UCSD-AML1 (cell line): Measurements from ENCODE around the gene HCK.
"Not testable (repeated sequence)": the region's sequence is repeated elsewhere in the genome, so short reads cannot be mapped to it uniquely, and the experiment has no call there.

ENCODE experiments used
- DNase-seq: peaks from one replicate; lab custom pipeline; 2025; ENCODE audit not compliant: unreplicated experiment; lab: John Stamatoyannopoulos, UW

The HCK gene

GRCh38 chr20:32028647-32029372, 23.2 kb upstream of the HCK start:
- DNase-seq: no peak

- DNase-seq: no peak
These were observed 22.5 kb upstream of the HCK start for GRCh38 chr20:32029561-32029960.

GRCh38 chr20:32031007-32031958, 20.8 kb upstream of the HCK start:
- DNase-seq: peak; percentile 57

GRCh38 chr20:32033316-32033715, 18.7 kb upstream of the HCK start:
- no peak for DNase-seq

GRCh38 chr20:32033721-32034120, 18.3 kb upstream of the HCK start:
- DNase-seq: not testable (repeated sequence)

- peak; percentile 62 for DNase-seq
These were observed 17.2 kb upstream of the HCK start for GRCh38 chr20:32034581-32035425.

- no peak for DNase-seq
These were observed 16.6 kb upstream of the HCK start for GRCh38 chr20:32035426-32035779.

- no peak for DNase-seq
These were observed 15.8 kb upstream of the HCK start for GRCh38 chr20:32036252-32036651.

- peak; percentile 52 for DNase-seq
These were observed 15.1 kb upstream of the HCK start for GRCh38 chr20:32036716-32037485.

- no peak for DNase-seq
These were observed 14.1 kb upstream of the HCK start for GRCh38 chr20:32037929-32038328.

- peak; percentile 84 for DNase-seq
These were observed 11.7 kb upstream of the HCK start for GRCh38 chr20:32040142-32040953.

GRCh38 chr20:32045999-32046398, 6.0 kb upstream of the HCK start:
- no peak for DNase-seq

GRCh38 chr20:32050324-32050841, 1.7 kb upstream of the HCK start:
- DNase-seq: no peak

- peak; percentile 91 for DNase-seq
These were observed 1.0 kb upstream of the HCK start for GRCh38 chr20:32050851-32051556.

GRCh38 chr20:32051720-32052089, 337 bp upstream of the HCK start:
- DNase-seq: no peak

GRCh38 chr20:32052778-32053362, 828 bp downstream of the HCK start:
- peak; percentile 80 for DNase-seq

- DNase-seq: no peak
These were observed 1.6 kb downstream of the HCK start for GRCh38 chr20:32053648-32054047.

GRCh38 chr20:32056708-32057483, 4.9 kb downstream of the HCK start:
- no peak for DNase-seq
